ENCODE measurements around the gene RBM24. TPM values are rescaled to one million over a fixed set of nuclear protein-coding genes. Genes with fewer than 3 reads are reported as not detected.

RBM24 gene
- polyA plus RNA-seq, 3 donors, result not detected

GRCh38 chr6:17298257-17298656 lies 17.1 kb downstream of the RBM24 start:
- intact Hi-C loops (cut with micrococcal nuclease), result no loop called here
- no peaks in the 10 kb centered on the region for H3K27me3 ChIP-seq (ENCODE audit: control insufficient read depth in 2 of 2, insufficient read depth in 2 of 2, low read length in 2 of 2)
- no peak overlapping the region for H3K4me3 ChIP-seq (replicated peaks in 1 of 3; ENCODE audit: low read depth in 2 of 3, low read length in 3 of 3)
- no peak overlapping the region for H2AFZ ChIP-seq (ENCODE audit: insufficient read depth, low read depth, low read length, poor library complexity, severe bottlenecking)
- no peaks in the 10 kb centered on the region for H3K79me2 ChIP-seq (ENCODE audit: insufficient read depth, low read length)
- H3K27ac ChIP-seq (ENCODE audit: low read depth in 1 of 2, low read length in 2 of 2), result no peak overlapping the region
- TF ChIP-seq, protein P1, sequence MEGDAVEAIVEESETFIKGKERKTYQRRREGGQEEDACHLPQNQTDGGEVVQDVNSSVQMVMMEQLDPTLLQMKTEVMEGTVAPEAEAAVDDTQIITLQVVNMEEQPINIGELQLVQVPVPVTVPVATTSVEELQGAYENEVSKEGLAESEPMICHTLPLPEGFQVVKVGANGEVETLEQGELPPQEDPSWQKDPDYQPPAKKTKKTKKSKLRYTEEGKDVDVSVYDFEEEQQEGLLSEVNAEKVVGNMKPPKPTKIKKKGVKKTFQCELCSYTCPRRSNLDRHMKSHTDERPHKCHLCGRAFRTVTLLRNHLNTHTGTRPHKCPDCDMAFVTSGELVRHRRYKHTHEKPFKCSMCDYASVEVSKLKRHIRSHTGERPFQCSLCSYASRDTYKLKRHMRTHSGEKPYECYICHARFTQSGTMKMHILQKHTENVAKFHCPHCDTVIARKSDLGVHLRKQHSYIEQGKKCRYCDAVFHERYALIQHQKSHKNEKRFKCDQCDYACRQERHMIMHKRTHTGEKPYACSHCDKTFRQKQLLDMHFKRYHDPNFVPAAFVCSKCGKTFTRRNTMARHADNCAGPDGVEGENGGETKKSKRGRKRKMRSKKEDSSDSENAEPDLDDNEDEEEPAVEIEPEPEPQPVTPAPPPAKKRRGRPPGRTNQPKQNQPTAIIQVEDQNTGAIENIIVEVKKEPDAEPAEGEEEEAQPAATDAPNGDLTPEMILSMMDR (IDR thresholded peaks at IDR 0.05), result no peak
- H3K4me1 Mint-ChIP-seq, result no peaks in the 10 kb centered on the region
- WGBS (ENCODE audit: insufficient coverage), result 67% methylated on average over 1 of the region's 1 CpG
- H3K9ac ChIP-seq (ENCODE audit: insufficient read depth, low read length, poor library complexity, severe bottlenecking), result no peak overlapping the region
- H3K27me3 Mint-ChIP-seq (ENCODE audit: low read depth in 3 of 3), result peaks cover 7 to 9% (median 8%) of the 10 kb centered on the region in 3 donors
- no peaks in the 10 kb centered on the region for H3K4me1 ChIP-seq (ENCODE audit: control insufficient read depth in 1 of 2, insufficient read depth in 2 of 2, low read length in 2 of 2)
- H3K9me3 Mint-ChIP-seq, result peaks cover 0 to 6% (median 2%) of the 10 kb centered on the region in 7 donors
- no peaks in the 10 kb centered on the region for H4K20me1 ChIP-seq (ENCODE audit: insufficient read depth, low read length)
- H3K36me3 ChIP-seq (replicated peaks in 1 of 2; ENCODE audit: control insufficient read depth in 1 of 2, insufficient read depth in 2 of 2, low read length in 2 of 2), result no peaks in the 10 kb centered on the region
- no peak overlapping the region for H3K4me3 Mint-ChIP-seq
- no peaks in the 10 kb centered on the region for H3K36me3 Mint-ChIP-seq
- H3K4me2 ChIP-seq (replicated peaks; ENCODE audit: extremely low read depth, low read length, poor library complexity, severe bottlenecking), result no peak overlapping the region
- no peak for DNase-seq
- H3K9me3 ChIP-seq (replicated peaks in 1 of 2; ENCODE audit: control insufficient read depth in 1 of 2, insufficient read depth in 1 of 2, low read length in 2 of 2), result no peaks in the 10 kb centered on the region
- H3K27ac Mint-ChIP-seq, result no peak overlapping the region

GRCh38 chr6:17299222-17299621 lies 18.1 kb downstream of the RBM24 start:
- H2AFZ ChIP-seq (ENCODE audit: insufficient read depth, low read depth, low read length, poor library complexity, severe bottlenecking), result no peak overlapping the region
- H3K4me1 Mint-ChIP-seq, result no peaks in the 10 kb centered on the region
- H3K4me2 ChIP-seq (replicated peaks; ENCODE audit: extremely low read depth, low read length, poor library complexity, severe bottlenecking), result no peak overlapping the region
- no peak for DNase-seq
- no peaks in the 10 kb centered on the region for H4K20me1 ChIP-seq (ENCODE audit: insufficient read depth, low read length)
- H3K27me3 Mint-ChIP-seq (ENCODE audit: low read depth in 3 of 3), result peaks cover 7 to 9% (median 8%) of the 10 kb centered on the region in 3 donors
- H3K9me3 Mint-ChIP-seq, result peaks cover 0 to 10% (median 2%) of the 10 kb centered on the region in 7 donors
- no peaks in the 10 kb centered on the region for H3K36me3 ChIP-seq (replicated peaks in 1 of 2; ENCODE audit: control insufficient read depth in 1 of 2, insufficient read depth in 2 of 2, low read length in 2 of 2)
- intact Hi-C loops (cut with micrococcal nuclease), result no loop called here
- H3K27ac ChIP-seq (ENCODE audit: low read depth in 1 of 2, low read length in 2 of 2), result no peak overlapping the region
- H3K36me3 Mint-ChIP-seq, result no peaks in the 10 kb centered on the region
- H3K27ac Mint-ChIP-seq, result no peak overlapping the region
- no peaks in the 10 kb centered on the region for H3K79me2 ChIP-seq (ENCODE audit: insufficient read depth, low read length)
- no CpG with 5 or more reads among the region's 2 CpGs for WGBS (ENCODE audit: insufficient coverage)
- H3K9me3 ChIP-seq (replicated peaks in 1 of 2; ENCODE audit: control insufficient read depth in 1 of 2, insufficient read depth in 1 of 2, low read length in 2 of 2), result no peaks in the 10 kb centered on the region
- H3K4me3 Mint-ChIP-seq, result no peak overlapping the region
- H3K9ac ChIP-seq (ENCODE audit: insufficient read depth, low read length, poor library complexity, severe bottlenecking), result no peak overlapping the region
- TF ChIP-seq, protein P1 (IDR thresholded peaks at IDR 0.05), result no peak
- H3K4me3 ChIP-seq (replicated peaks in 1 of 3; ENCODE audit: low read depth in 2 of 3, low read length in 3 of 3), result no peak overlapping the region
- no peaks in the 10 kb centered on the region for H3K27me3 ChIP-seq (ENCODE audit: control insufficient read depth in 2 of 2, insufficient read depth in 2 of 2, low read length in 2 of 2)
- H3K4me1 ChIP-seq (ENCODE audit: control insufficient read depth in 1 of 2, insufficient read depth in 2 of 2, low read length in 2 of 2), result no peaks in the 10 kb centered on the region

Data from CD14-positive monocyte (primary cell).